Erythroblast (primary cell): ENCODE measurements around the gene EEPD1.

Source experiments
- GATA1 ChIP-seq: IDR thresholded peaks from 2 replicates; pipeline ENCODE4 v1.6.1; 2011; ENCODE audit warnings: low read depth, mild to moderate bottlenecking, control low read depth, low read length, moderate library complexity
- POLR2A ChIP-seq: IDR thresholded peaks from 2 replicates; pipeline ENCODE4 v1.6.1; 2011; ENCODE audit warnings: mild to moderate bottlenecking, low read length

GRCh38 chr7:36309716-36310115, 156.7 kb downstream of the EEPD1 start:
- TF ChIP-seq POLR2A = no peak
- TF ChIP-seq GATA1 = no peak
